ENCODE results near the gene RAB27B.

GRCh38 chr18:54910161-54910919 is 82.1 kb downstream of the RAB27B start:
- TF ChIP-seq EZH2 (IDR thresholded peaks at IDR 0.05; ENCODE audit: low read depth, low read length, severe bottlenecking) (no peak), SP2 (IDR thresholded peaks at IDR 0.05; ENCODE audit: low read length) (no peak), POLR2AphosphoS5 (IDR thresholded peaks at IDR 0.05; ENCODE audit: low read depth, low read length) (no peak), EP300 (IDR thresholded peaks at IDR 0.05; ENCODE audit: borderline replicate concordance in 1 of 2, low read depth in 2 of 2, low read length in 2 of 2) (no peak), CTCF (IDR thresholded peaks at IDR 0.05; ENCODE audit: control extremely low read depth in 1 of 3, insufficient read depth in 1 of 3, low read depth in 1 of 3, low read length in 3 of 3) (no peak), RFX5 (IDR thresholded peaks at IDR 0.05; ENCODE audit: borderline replicate concordance, low read depth, low read length) (no peak), GABPA (IDR thresholded peaks at IDR 0.05; ENCODE audit: borderline replicate concordance, insufficient read depth, low read length) (no peak), RXRA (IDR thresholded peaks at IDR 0.05; ENCODE audit: insufficient read depth, low read depth, low read length) (no peak), YY1 (IDR thresholded peaks at IDR 0.05; ENCODE audit: low read depth, low read length) (no peak), BACH1 (IDR thresholded peaks at IDR 0.05; ENCODE audit: low read length) (no peak), USF2 (IDR thresholded peaks at IDR 0.05; ENCODE audit: low read length) (no peak), CTBP2 (IDR thresholded peaks at IDR 0.05; ENCODE audit: borderline replicate concordance, insufficient read depth, insufficient read length, low read length) (no peak), POLR2A (IDR thresholded peaks at IDR 0.05; ENCODE audit: control extremely low read depth in 1 of 2, low read depth in 2 of 2, low read length in 2 of 2) (no peak), JUN (IDR thresholded peaks at IDR 0.05; ENCODE audit: low read depth, low read length) (no peak)
